WTC11 (cell line): ENCODE measurements around the gene OLFM1. TPM values are rescaled to one million over a fixed set of nuclear protein-coding genes. Genes with fewer than 3 reads are reported as not detected.

Experiments used
- ATAC-seq: fragments of 200-7000 bp; cut with Tn5 transposase; 2 replicates; pipeline ENCODE4 v1.10.0; 2021; ENCODE audit warnings: mild to moderate bottlenecking, moderate library complexity
- CTCF ChIA-PET: fragments of 300-600 bp; sonication (Branson Sonifier 250); formaldehyde crosslinking; loops from one replicate; lab custom pipeline; 2021; ENCODE audit warnings: antibody characterized with exemption; lab: Charles Lee
- POLR2A ChIA-PET: fragments of 350-600 bp; sonication (Branson Sonifier 250); formaldehyde crosslinking; loops from one replicate; lab custom pipeline; 2021; ENCODE audit warnings: antibody characterized with exemption; lab: Charles Lee
- DNase-seq: peaks from one replicate; pipeline ENCODE4 v3.0.0; 2021; ENCODE audit warnings: low spot score
- H3K27ac Mint-ChIP-seq: 2 replicates; pipeline ENCODE4 v1.8.0; 2021; ENCODE audit warnings: mixed read lengths
- H3K27me3 Mint-ChIP-seq: 2 replicates; pipeline ENCODE4 v1.8.0; 2021; ENCODE audit warnings: low read depth, mild to moderate bottlenecking, moderate library complexity, mixed read lengths
- H3K36me3 Mint-ChIP-seq: 2 replicates; pipeline ENCODE4 v1.8.0; 2021; ENCODE audit warnings: mixed read lengths
- H3K4me1 Mint-ChIP-seq: 2 replicates; pipeline ENCODE4 v1.8.0; 2022; ENCODE audit warnings: mixed read lengths
- H3K4me3 Mint-ChIP-seq: 2 replicates; pipeline ENCODE4 v1.8.0; 2021; ENCODE audit warnings: mild to moderate bottlenecking, moderate library complexity, mixed read lengths
- H3K9me3 Mint-ChIP-seq: 2 replicates; pipeline ENCODE4 v1.8.0; 2021; ENCODE audit warnings: mixed read lengths
- AFF4 ChIP-seq: sonication (generic); formaldehyde crosslinking; IDR thresholded peaks from 2 replicates; pipeline ENCODE4 v1.8.1; 2023; ENCODE audit warnings: mild to moderate bottlenecking, missing genetic modification reagents, borderline replicate concordance
- CDX4 ChIP-seq: fragments of 250-450 bp; sonication (Bioruptor Pico); IDR thresholded peaks from 2 replicates; pipeline ENCODE4 v1.9.0; 2021; ENCODE audit warnings: moderate library complexity, mild to moderate bottlenecking, inconsistent platforms, borderline replicate concordance
- CREM ChIP-seq: sonication (generic); formaldehyde crosslinking; IDR thresholded peaks from 2 replicates; pipeline ENCODE4 v1.8.1; 2022; ENCODE audit warnings: mild to moderate bottlenecking, missing genetic modification reagents, moderate library complexity
- E2F1 ChIP-seq: sonication (generic); formaldehyde crosslinking; IDR thresholded peaks from 2 replicates; pipeline ENCODE4 v1.8.0; 2022; ENCODE audit warnings: mild to moderate bottlenecking, missing genetic modification reagents
- GABPB1 ChIP-seq: sonication (generic); formaldehyde crosslinking; IDR thresholded peaks from 2 replicates; pipeline ENCODE4 v1.8.1; 2023; ENCODE audit warnings: mild to moderate bottlenecking, missing genetic modification reagents
- IRF2 ChIP-seq: sonication (generic); formaldehyde crosslinking; IDR thresholded peaks from 2 replicates; pipeline ENCODE4 v1.8.0; 2022; ENCODE audit warnings: low read depth, missing genetic modification reagents, borderline replicate concordance
- NR3C1 ChIP-seq: sonication (generic); formaldehyde crosslinking; conservative IDR thresholded peaks from 2 replicates; pipeline ENCODE4 v1.8.1; 2023; ENCODE audit warnings: low read depth, mild to moderate bottlenecking, missing genetic modification reagents
- OVOL2 ChIP-seq: fragments of 250-450 bp; sonication (Bioruptor Pico); IDR thresholded peaks from 2 replicates; pipeline ENCODE4 v1.9.0; 2021; ENCODE audit warnings: mild to moderate bottlenecking, borderline replicate concordance
- RORB ChIP-seq: fragments of 250-450 bp; sonication (Bioruptor Pico); IDR thresholded peaks from 2 replicates; pipeline ENCODE4 v1.9.0; 2021; ENCODE audit warnings: mild to moderate bottlenecking
- USF1 ChIP-seq: sonication (generic); formaldehyde crosslinking; IDR thresholded peaks from 2 replicates; pipeline ENCODE4 v1.8.0; 2022; ENCODE audit warnings: mild to moderate bottlenecking, missing genetic modification reagents
- ZNF138 ChIP-seq: sonication (generic); formaldehyde crosslinking; conservative IDR thresholded peaks from 2 replicates; pipeline ENCODE4 v1.8.1; 2022; ENCODE audit warnings: mild to moderate bottlenecking, moderate library complexity, missing genetic modification reagents
- total RNA-seq: library from RNA; stranded (reverse); gene quantifications from 3 replicates; pipeline ENCODE4 v1.2.3, GENCODE V29; 2021
- TF ChIP-seq, protein P1 (sequence below): fragments of 250-450 bp; sonication (Bioruptor Pico); IDR thresholded peaks from 2 replicates; pipeline ENCODE4 v1.9.0; 2021; ENCODE audit warnings: mild to moderate bottlenecking
- TF ChIP-seq, protein P2 (sequence below): sonication (generic); formaldehyde crosslinking; IDR thresholded peaks from 2 replicates; pipeline ENCODE4 v1.8.0; 2023; ENCODE audit warnings: missing genetic modification reagents

The OLFM1 gene
- total RNA-seq, 1 experiment from 2014 or later = 37.6 TPM

- CTCF ChIA-PET = interaction anchor here (0.5 to 1.4 kb wide), 2 partner anchors 149 to 261 kb away, joined by 3 read pairs; no protein-coding TSS in a partner anchor
- Mint-ChIP-seq H3K9me3 (no peaks in the 10 kb centered on the region), H3K27me3 (no peaks in the 10 kb centered on the region), H3K4me3 (no peak overlapping the region), H3K4me1 (no peaks in the 10 kb centered on the region; the same call in 1 of the 2 replicates), H3K36me3 (no peaks in the 10 kb centered on the region), H3K27ac (no peak overlapping the region)
- ATAC-seq = no peak
- POLR2A ChIA-PET = no interaction called here
- DNase-seq = no peak
- TF ChIP-seq IRF2 (CRISPR knock-in tag) = no peak
- TF ChIP-seq CDX4 (CRISPR knock-in tag) = no peak
These were observed 47.4 kb upstream of the OLFM1 start for GRCh38 chr9:135039916-135040645.

- H3K27me3 Mint-ChIP-seq = no peaks in the 10 kb centered on the region
- CTCF ChIA-PET = interaction anchor here (1.4 kb wide), 1 partner anchor 262 kb away, joined by 3 read pairs; no protein-coding TSS in a partner anchor
- no peak overlapping the region for H3K27ac Mint-ChIP-seq
- POLR2A ChIA-PET = no interaction called here
- no peak overlapping the region for H3K4me3 Mint-ChIP-seq
- H3K4me1 Mint-ChIP-seq = no peaks in the 10 kb centered on the region; the same call in 1 of the 2 replicates
- no peaks in the 10 kb centered on the region for H3K36me3 Mint-ChIP-seq
- DNase-seq (no peak), ATAC-seq (no peak)
- TF ChIP-seq CREM (CRISPR knock-in tag) (no peak), USF1 (CRISPR knock-in tag) (no peak), ZNF138 (CRISPR knock-in tag) (no peak), NR3C1 (CRISPR knock-in tag) (no peak), AFF4 (no peak), OVOL2 (CRISPR knock-in tag) (no peak), GABPB1 (CRISPR knock-in tag) (no peak), RORB (CRISPR knock-in tag) (no peak), E2F1 (CRISPR knock-in tag) (no peak)
- TF ChIP-seq, protein P1, sequence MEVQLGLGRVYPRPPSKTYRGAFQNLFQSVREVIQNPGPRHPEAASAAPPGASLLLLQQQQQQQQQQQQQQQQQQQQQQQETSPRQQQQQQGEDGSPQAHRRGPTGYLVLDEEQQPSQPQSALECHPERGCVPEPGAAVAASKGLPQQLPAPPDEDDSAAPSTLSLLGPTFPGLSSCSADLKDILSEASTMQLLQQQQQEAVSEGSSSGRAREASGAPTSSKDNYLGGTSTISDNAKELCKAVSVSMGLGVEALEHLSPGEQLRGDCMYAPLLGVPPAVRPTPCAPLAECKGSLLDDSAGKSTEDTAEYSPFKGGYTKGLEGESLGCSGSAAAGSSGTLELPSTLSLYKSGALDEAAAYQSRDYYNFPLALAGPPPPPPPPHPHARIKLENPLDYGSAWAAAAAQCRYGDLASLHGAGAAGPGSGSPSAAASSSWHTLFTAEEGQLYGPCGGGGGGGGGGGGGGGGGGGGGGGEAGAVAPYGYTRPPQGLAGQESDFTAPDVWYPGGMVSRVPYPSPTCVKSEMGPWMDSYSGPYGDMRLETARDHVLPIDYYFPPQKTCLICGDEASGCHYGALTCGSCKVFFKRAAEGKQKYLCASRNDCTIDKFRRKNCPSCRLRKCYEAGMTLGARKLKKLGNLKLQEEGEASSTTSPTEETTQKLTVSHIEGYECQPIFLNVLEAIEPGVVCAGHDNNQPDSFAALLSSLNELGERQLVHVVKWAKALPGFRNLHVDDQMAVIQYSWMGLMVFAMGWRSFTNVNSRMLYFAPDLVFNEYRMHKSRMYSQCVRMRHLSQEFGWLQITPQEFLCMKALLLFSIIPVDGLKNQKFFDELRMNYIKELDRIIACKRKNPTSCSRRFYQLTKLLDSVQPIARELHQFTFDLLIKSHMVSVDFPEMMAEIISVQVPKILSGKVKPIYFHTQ (CRISPR knock-in tag) = no peak
- TF ChIP-seq, protein P2, sequence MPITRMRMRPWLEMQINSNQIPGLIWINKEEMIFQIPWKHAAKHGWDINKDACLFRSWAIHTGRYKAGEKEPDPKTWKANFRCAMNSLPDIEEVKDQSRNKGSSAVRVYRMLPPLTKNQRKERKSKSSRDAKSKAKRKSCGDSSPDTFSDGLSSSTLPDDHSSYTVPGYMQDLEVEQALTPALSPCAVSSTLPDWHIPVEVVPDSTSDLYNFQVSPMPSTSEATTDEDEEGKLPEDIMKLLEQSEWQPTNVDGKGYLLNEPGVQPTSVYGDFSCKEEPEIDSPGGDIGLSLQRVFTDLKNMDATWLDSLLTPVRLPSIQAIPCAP (CRISPR knock-in tag) = no peak
- H3K9me3 Mint-ChIP-seq = no peaks in the 10 kb centered on the region
These were observed 46.6 kb upstream of the OLFM1 start for GRCh38 chr9:135040892-135041291.
